Measurements from ENCODE around the gene LRCH1. TPM values are rescaled to one million over a fixed set of nuclear protein-coding genes. Genes with fewer than 3 reads are reported as not detected.

LRCH1 gene
- total RNA-seq, 1 experiment from 2014 or later, result 11.8 TPM

DNA sequence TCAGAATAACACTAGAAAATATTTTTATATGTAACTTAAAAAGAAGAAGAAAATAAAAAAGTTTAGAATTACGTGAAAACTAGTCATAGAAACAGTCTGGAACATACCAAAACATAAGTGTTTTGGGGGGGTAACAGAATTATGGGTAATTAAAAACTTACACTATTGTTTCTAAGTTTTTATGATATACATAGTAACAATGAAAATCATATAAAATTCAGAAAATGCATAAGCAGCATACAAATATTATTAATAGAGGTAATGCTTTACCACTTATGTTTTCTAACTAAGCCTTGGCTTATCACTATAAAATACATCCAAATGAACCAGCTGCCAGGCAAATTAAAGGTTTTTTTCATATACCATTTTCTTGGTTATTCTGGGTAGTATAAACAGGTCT is 229.1 kb downstream of the LRCH1 start (continued):
- TF ChIP-seq, protein P1, sequence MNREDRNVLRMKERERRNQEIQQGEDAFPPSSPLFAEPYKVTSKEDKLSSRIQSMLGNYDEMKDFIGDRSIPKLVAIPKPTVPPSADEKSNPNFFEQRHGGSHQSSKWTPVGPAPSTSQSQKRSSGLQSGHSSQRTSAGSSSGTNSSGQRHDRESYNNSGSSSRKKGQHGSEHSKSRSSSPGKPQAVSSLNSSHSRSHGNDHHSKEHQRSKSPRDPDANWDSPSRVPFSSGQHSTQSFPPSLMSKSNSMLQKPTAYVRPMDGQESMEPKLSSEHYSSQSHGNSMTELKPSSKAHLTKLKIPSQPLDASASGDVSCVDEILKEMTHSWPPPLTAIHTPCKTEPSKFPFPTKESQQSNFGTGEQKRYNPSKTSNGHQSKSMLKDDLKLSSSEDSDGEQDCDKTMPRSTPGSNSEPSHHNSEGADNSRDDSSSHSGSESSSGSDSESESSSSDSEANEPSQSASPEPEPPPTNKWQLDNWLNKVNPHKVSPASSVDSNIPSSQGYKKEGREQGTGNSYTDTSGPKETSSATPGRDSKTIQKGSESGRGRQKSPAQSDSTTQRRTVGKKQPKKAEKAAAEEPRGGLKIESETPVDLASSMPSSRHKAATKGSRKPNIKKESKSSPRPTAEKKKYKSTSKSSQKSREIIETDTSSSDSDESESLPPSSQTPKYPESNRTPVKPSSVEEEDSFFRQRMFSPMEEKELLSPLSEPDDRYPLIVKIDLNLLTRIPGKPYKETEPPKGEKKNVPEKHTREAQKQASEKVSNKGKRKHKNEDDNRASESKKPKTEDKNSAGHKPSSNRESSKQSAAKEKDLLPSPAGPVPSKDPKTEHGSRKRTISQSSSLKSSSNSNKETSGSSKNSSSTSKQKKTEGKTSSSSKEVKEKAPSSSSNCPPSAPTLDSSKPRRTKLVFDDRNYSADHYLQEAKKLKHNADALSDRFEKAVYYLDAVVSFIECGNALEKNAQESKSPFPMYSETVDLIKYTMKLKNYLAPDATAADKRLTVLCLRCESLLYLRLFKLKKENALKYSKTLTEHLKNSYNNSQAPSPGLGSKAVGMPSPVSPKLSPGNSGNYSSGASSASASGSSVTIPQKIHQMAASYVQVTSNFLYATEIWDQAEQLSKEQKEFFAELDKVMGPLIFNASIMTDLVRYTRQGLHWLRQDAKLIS (CRISPR knock-in tag; IDR thresholded peaks at IDR 0.05; ENCODE audit: borderline replicate concordance), result no peak
- TF ChIP-seq NR2C2 (CRISPR knock-in tag; IDR thresholded peaks at IDR 0.05) (no peak), ZNF396 (CRISPR knock-in tag; IDR thresholded peaks at IDR 0.05; ENCODE audit: borderline replicate concordance) (no peak)
- TF ChIP-seq, protein P2, sequence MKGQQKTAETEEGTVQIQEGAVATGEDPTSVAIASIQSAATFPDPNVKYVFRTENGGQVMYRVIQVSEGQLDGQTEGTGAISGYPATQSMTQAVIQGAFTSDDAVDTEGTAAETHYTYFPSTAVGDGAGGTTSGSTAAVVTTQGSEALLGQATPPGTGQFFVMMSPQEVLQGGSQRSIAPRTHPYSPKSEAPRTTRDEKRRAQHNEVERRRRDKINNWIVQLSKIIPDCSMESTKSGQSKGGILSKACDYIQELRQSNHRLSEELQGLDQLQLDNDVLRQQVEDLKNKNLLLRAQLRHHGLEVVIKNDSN (CRISPR knock-in tag; IDR thresholded peaks at IDR 0.05), result no peak
- TF ChIP-seq, protein P3, sequence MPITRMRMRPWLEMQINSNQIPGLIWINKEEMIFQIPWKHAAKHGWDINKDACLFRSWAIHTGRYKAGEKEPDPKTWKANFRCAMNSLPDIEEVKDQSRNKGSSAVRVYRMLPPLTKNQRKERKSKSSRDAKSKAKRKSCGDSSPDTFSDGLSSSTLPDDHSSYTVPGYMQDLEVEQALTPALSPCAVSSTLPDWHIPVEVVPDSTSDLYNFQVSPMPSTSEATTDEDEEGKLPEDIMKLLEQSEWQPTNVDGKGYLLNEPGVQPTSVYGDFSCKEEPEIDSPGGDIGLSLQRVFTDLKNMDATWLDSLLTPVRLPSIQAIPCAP (CRISPR knock-in tag; IDR thresholded peaks at IDR 0.05), result no peak

DNA sequence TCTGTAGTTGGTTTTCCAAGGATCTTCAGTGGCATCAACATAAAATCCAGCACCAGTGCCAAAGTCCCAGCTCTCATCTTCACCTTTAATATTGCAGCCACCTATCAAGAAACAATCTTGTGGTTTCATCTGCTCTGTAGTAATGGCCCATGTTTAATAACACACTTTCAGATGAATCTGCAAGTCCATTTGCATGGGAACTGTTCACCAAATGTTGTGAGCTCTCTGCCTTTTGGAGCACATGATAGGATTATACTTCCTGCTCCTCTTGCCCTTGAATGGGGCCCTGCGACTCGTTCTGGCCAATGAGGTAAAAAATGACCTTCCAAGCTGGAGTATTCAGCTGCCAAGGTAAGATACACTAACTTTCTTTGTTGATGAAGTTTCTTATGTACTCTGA is 229.7 kb downstream of the LRCH1 start:
- CTCF ChIA-PET, result interaction anchor here (0.6 kb wide), 1 partner anchor 289 kb away, joined by 4 read pairs; no protein-coding TSS in a partner anchor
- Mint-ChIP-seq H3K4me1 (no peaks in the 10 kb centered on the region), H3K27me3 (ENCODE audit: low read depth) (no peaks in the 10 kb centered on the region), H3K36me3 (peaks cover 40% of the 10 kb centered on the region), H3K27ac (no peak overlapping the region), H3K9me3 (no peaks in the 10 kb centered on the region), H3K4me3 (no peak overlapping the region)
- ATAC-seq (no peak), DNase-seq (ENCODE audit: low spot score) (no peak)
- POLR2A ChIA-PET, result no interaction called here
- TF ChIP-seq, protein P4, sequence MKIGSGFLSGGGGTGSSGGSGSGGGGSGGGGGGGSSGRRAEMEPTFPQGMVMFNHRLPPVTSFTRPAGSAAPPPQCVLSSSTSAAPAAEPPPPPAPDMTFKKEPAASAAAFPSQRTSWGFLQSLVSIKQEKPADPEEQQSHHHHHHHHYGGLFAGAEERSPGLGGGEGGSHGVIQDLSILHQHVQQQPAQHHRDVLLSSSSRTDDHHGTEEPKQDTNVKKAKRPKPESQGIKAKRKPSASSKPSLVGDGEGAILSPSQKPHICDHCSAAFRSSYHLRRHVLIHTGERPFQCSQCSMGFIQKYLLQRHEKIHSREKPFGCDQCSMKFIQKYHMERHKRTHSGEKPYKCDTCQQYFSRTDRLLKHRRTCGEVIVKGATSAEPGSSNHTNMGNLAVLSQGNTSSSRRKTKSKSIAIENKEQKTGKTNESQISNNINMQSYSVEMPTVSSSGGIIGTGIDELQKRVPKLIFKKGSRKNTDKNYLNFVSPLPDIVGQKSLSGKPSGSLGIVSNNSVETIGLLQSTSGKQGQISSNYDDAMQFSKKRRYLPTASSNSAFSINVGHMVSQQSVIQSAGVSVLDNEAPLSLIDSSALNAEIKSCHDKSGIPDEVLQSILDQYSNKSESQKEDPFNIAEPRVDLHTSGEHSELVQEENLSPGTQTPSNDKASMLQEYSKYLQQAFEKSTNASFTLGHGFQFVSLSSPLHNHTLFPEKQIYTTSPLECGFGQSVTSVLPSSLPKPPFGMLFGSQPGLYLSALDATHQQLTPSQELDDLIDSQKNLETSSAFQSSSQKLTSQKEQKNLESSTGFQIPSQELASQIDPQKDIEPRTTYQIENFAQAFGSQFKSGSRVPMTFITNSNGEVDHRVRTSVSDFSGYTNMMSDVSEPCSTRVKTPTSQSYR (CRISPR knock-in tag; IDR thresholded peaks at IDR 0.05), result no peak
- TF ChIP-seq SP1 (CRISPR knock-in tag; conservative IDR thresholded peaks at IDR 0.05), result no peak
- TF ChIP-seq, protein P3 (CRISPR knock-in tag; IDR thresholded peaks at IDR 0.05), result no peak
- no peak for TF ChIP-seq IRF2 (CRISPR knock-in tag; IDR thresholded peaks at IDR 0.05; ENCODE audit: borderline replicate concordance, low read depth)

DNA sequence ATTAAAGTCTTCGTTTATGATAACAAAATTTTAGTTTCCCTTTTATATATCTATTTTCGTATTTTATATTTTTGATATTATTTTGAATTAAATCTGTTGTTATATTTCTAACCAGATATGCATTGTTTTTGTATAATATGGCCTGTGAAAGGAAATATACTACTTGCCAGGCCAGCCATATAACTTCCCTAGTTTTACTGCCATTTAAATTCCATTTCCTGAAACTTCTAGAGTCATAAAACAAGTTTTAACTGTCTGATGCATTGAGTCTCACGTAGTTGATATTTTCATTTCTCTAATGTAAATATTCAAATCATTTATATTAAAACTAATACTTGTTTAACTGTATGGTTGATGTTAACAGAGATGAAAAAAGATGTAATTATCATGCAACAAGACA is 230.5 kb downstream of the LRCH1 start:
- Mint-ChIP-seq H3K27me3 (ENCODE audit: low read depth) (no peaks in the 10 kb centered on the region), H3K36me3 (peaks cover 47% of the 10 kb centered on the region), H3K4me1 (no peaks in the 10 kb centered on the region), H3K9me3 (no peaks in the 10 kb centered on the region), H3K27ac (no peak overlapping the region), H3K4me3 (no peak overlapping the region)
- ChIA-PET POLR2A (no interaction called here), CTCF (no interaction called here)
- DNase-seq (ENCODE audit: low spot score) (no peak), ATAC-seq (no peak)
- TF ChIP-seq, protein P5, sequence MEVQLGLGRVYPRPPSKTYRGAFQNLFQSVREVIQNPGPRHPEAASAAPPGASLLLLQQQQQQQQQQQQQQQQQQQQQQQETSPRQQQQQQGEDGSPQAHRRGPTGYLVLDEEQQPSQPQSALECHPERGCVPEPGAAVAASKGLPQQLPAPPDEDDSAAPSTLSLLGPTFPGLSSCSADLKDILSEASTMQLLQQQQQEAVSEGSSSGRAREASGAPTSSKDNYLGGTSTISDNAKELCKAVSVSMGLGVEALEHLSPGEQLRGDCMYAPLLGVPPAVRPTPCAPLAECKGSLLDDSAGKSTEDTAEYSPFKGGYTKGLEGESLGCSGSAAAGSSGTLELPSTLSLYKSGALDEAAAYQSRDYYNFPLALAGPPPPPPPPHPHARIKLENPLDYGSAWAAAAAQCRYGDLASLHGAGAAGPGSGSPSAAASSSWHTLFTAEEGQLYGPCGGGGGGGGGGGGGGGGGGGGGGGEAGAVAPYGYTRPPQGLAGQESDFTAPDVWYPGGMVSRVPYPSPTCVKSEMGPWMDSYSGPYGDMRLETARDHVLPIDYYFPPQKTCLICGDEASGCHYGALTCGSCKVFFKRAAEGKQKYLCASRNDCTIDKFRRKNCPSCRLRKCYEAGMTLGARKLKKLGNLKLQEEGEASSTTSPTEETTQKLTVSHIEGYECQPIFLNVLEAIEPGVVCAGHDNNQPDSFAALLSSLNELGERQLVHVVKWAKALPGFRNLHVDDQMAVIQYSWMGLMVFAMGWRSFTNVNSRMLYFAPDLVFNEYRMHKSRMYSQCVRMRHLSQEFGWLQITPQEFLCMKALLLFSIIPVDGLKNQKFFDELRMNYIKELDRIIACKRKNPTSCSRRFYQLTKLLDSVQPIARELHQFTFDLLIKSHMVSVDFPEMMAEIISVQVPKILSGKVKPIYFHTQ (CRISPR knock-in tag; IDR thresholded peaks at IDR 0.05), result no peak
- TF ChIP-seq ZNF671 (CRISPR knock-in tag; IDR thresholded peaks at IDR 0.05) (no peak), FOXP1 (CRISPR knock-in tag; IDR thresholded peaks at IDR 0.05; ENCODE audit: borderline replicate concordance) (no peak), SP1 (CRISPR knock-in tag; conservative IDR thresholded peaks at IDR 0.05) (no peak), ZNF416 (CRISPR knock-in tag; IDR thresholded peaks at IDR 0.05) (no peak)
- TF ChIP-seq, protein P6, sequence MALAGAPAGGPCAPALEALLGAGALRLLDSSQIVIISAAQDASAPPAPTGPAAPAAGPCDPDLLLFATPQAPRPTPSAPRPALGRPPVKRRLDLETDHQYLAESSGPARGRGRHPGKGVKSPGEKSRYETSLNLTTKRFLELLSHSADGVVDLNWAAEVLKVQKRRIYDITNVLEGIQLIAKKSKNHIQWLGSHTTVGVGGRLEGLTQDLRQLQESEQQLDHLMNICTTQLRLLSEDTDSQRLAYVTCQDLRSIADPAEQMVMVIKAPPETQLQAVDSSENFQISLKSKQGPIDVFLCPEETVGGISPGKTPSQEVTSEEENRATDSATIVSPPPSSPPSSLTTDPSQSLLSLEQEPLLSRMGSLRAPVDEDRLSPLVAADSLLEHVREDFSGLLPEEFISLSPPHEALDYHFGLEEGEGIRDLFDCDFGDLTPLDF (CRISPR knock-in tag; IDR thresholded peaks at IDR 0.05), result no peak
